Right hindlimb (tissue), 1 donor: ENCODE results near the gene DAG1.

ENCODE experiments used
- DNase-seq: peaks from one replicate; pipeline ENCODE4 v3.0.0-alpha.2; 2018

Gene DAG1

GRCh38 chr3:49469936-49470713 is at the start of gene DAG1:
Gene DAG1, plus strand, starts transcription at chr3:49470267. Its CDS starts 40,268 bp downstream, at chr3:49510535.
- peak; percentile 99 for DNase-seq

GRCh38 chr3:49421890-49422378 is 48.1 kb upstream of the DAG1 start:
- no peak for DNase-seq

GRCh38 chr3:49422379-49423248 is 47.5 kb upstream of the DAG1 start, which contains the start of gene AMT:
Gene AMT, minus strand, starts transcription at chr3:49422473. Its CDS starts 23 bp downstream, at chr3:49422450.
- peak; percentile 69 for DNase-seq

- DNase-seq: no peak
Observed at GRCh38 chr3:49424816-49425215, 45.3 kb upstream of the DAG1 start.

GRCh38 chr3:49427586-49427985 is 42.5 kb upstream of the DAG1 start:
- no peak for DNase-seq

- no peak for DNase-seq
Observed at GRCh38 chr3:49428752-49429080, 41.4 kb upstream of the DAG1 start.

GRCh38 chr3:49434731-49435130 is 35.3 kb upstream of the DAG1 start:
- DNase-seq: no peak

- DNase-seq: no peak
Observed at GRCh38 chr3:49445391-49445790, 24.7 kb upstream of the DAG1 start.

- DNase-seq: no peak
Observed at GRCh38 chr3:49453621-49454020, 16.4 kb upstream of the DAG1 start.

GRCh38 chr3:49454458-49454857 is 15.6 kb upstream of the DAG1 start:
- DNase-seq: no peak

GRCh38 chr3:49454898-49455681 is 15.0 kb upstream of the DAG1 start:
- peak; percentile 76 for DNase-seq

GRCh38 chr3:49456466-49456865 is 13.6 kb upstream of the DAG1 start:
- no peak for DNase-seq

GRCh38 chr3:49460188-49460890 is 9.7 kb upstream of the DAG1 start:
- DNase-seq: no peak

- peak; percentile 28 for DNase-seq
Observed at GRCh38 chr3:49460956-49461355, 9.1 kb upstream of the DAG1 start.

GRCh38 chr3:49461443-49462171 is 8.5 kb upstream of the DAG1 start:
- DNase-seq: no peak

- DNase-seq: no peak
Observed at GRCh38 chr3:49462222-49462621, 7.8 kb upstream of the DAG1 start.

- DNase-seq: peak; percentile 26
Observed at GRCh38 chr3:49465270-49466034, 4.6 kb upstream of the DAG1 start.

- DNase-seq: no peak
Observed at GRCh38 chr3:49466085-49466484, 4.0 kb upstream of the DAG1 start.

GRCh38 chr3:49469037-49469935 is 781 bp upstream of the DAG1 start:
- DNase-seq: peak; percentile 91
